Adrenal gland (tissue), 5 donors: ENCODE results near the gene MYO10.

Experiments
- POLR2A ChIP-seq, 2 donors: fragments of 450-650 bp; IDR thresholded peaks; one replicate each; pipeline ENCODE4 v1.6.1; 2017; ENCODE audit warnings: antibody characterized with exemption in 2 of 2, mild to moderate bottlenecking in 2 of 2, moderate library complexity in 1 of 2
- TF ChIP-seq, protein P1 (sequence below), 6 experiments: fragments of 450-650 bp in 4 of 6; fragments of 200-600 bp in 2 of 6; sonication (generic) in 1 of 6; IDR thresholded peaks; 1 replicate in 5 of 6; 2 replicates in 1 of 6; pipeline versions ENCODE4 v1.5.1 to v1.8.0; 2016 to 2021; ENCODE audit warnings: antibody characterized with exemption in 6 of 6, mild to moderate bottlenecking in 2 of 6, moderate library complexity in 1 of 6
- donor health status: DM: no; HTN: no; CAD: no.

GRCh38 chr5:16702964-16703363 lies 233.1 kb downstream of the MYO10 start:
- TF ChIP-seq, protein P1, sequence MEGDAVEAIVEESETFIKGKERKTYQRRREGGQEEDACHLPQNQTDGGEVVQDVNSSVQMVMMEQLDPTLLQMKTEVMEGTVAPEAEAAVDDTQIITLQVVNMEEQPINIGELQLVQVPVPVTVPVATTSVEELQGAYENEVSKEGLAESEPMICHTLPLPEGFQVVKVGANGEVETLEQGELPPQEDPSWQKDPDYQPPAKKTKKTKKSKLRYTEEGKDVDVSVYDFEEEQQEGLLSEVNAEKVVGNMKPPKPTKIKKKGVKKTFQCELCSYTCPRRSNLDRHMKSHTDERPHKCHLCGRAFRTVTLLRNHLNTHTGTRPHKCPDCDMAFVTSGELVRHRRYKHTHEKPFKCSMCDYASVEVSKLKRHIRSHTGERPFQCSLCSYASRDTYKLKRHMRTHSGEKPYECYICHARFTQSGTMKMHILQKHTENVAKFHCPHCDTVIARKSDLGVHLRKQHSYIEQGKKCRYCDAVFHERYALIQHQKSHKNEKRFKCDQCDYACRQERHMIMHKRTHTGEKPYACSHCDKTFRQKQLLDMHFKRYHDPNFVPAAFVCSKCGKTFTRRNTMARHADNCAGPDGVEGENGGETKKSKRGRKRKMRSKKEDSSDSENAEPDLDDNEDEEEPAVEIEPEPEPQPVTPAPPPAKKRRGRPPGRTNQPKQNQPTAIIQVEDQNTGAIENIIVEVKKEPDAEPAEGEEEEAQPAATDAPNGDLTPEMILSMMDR (IDR thresholded peaks at IDR 0.05) = no peak
- TF ChIP-seq POLR2A (IDR thresholded peaks at IDR 0.05) = no peak
